Endothelial cell of umbilical vein (primary cell): ENCODE data around the gene CSN1S1. TPM values are rescaled to one million over a fixed set of nuclear protein-coding genes. Genes with fewer than 3 reads are reported as not detected.

ENCODE experiments used
- BruUV-seq: library from RNA; stranded (reverse); fragments of 400-500 nt; replicated peaks from 2 replicates; lab custom pipeline; 2021; lab: Mats Ljungman, UMichigan
- CTCF ChIA-PET: fragments of 300-600, 350-600 bp; sonication (Branson Sonifier 250); formaldehyde crosslinking; loops from one replicate; lab custom pipeline; 2021; ENCODE audit warnings: antibody characterized with exemption, inconsistent platforms; lab: Charles Lee
- POLR2A ChIA-PET: fragments of 300-600, 350-600 bp; sonication (Branson Sonifier 250); formaldehyde crosslinking; loops from one replicate; lab custom pipeline; 2021; ENCODE audit warnings: antibody characterized with exemption, inconsistent platforms; lab: Charles Lee
- DNase-seq: peaks from one replicate; pipeline ENCODE4 v3.0.0-alpha.2; 2011; ENCODE audit warnings: low read depth, low spot score
- FAIRE-seq: peaks from 2 replicates; lab custom pipeline; 2011; peaks lifted over from hg19 to GRCh38; lab: Jason Lieb, UNC
- H2AFZ ChIP-seq: 2 replicates; pipeline ENCODE4 v1.6.0; 2012; ENCODE audit warnings: low read depth, low read length, control low read depth, inconsistent platforms
- H3K27ac ChIP-seq: 2 replicates; pipeline ENCODE4 v1.5.1; 2011; ENCODE audit warnings: low read depth, mild to moderate bottlenecking, control low read depth, low read length, moderate library complexity; ENCODE audit not compliant: insufficient read depth
- H3K27me3 ChIP-seq, 2 experiments: 2 replicates each; pipeline versions ENCODE4 v1.6.0 to v1.6.1; 2011; ENCODE audit warnings: low read length in 2 of 2, mixed read lengths in 1 of 2; ENCODE audit not compliant: control insufficient read depth in 2 of 2, insufficient read depth in 2 of 2
- H3K36me3 ChIP-seq, 2 experiments: 2 replicates in 1 of 2; 3 replicates in 1 of 2; pipeline ENCODE4 v1.5.1; 2011; ENCODE audit warnings: low read length in 2 of 2, mild to moderate bottlenecking in 1 of 2, moderate library complexity in 1 of 2; ENCODE audit not compliant: control insufficient read depth in 2 of 2, insufficient read depth in 2 of 2; ENCODE audit errors: extremely low read depth in 1 of 2
- H3K4me1 ChIP-seq: 3 replicates; pipeline ENCODE4 v1.5.1; 2011; ENCODE audit warnings: mild to moderate bottlenecking, low read length; ENCODE audit not compliant: control insufficient read depth, insufficient read depth; ENCODE audit errors: extremely low read depth
- H3K4me2 ChIP-seq: 2 replicates; pipeline ENCODE4 v1.6.1; 2011; ENCODE audit warnings: low read length, control low read depth, mixed read lengths; ENCODE audit not compliant: insufficient read depth
- H3K4me3 ChIP-seq, 3 experiments: fragments of 200-600 bp in 1 of 3; sonication (generic), shearing (Covaris generic) in 1 of 3; replicated peaks in 1 of 3; 2 replicates each; pipeline ENCODE4 v1.5.1; 2011 to 2016; ENCODE audit warnings: control low read depth in 3 of 3, low read length in 3 of 3, mild to moderate bottlenecking in 2 of 3, inconsistent platforms in 1 of 3, low read depth in 1 of 3, moderate library complexity in 1 of 3; ENCODE audit not compliant: insufficient read depth in 1 of 3
- H3K79me2 ChIP-seq: 2 replicates; pipeline ENCODE4 v1.6.0; 2012; ENCODE audit warnings: low read length, inconsistent platforms; ENCODE audit not compliant: control insufficient read depth, insufficient read depth
- H3K9ac ChIP-seq: replicated peaks from 2 replicates; pipeline ENCODE3; 2011; ENCODE audit warnings: low read length, control low read depth; ENCODE audit not compliant: insufficient read depth; ENCODE audit errors: extremely low read depth
- H3K9me1 ChIP-seq: replicated peaks from 3 replicates; pipeline ENCODE4 v1.6.0; 2011; ENCODE audit warnings: mild to moderate bottlenecking, low read length; ENCODE audit not compliant: control insufficient read depth, insufficient read depth; ENCODE audit errors: extremely low read depth
- H3K9me3 ChIP-seq: replicated peaks from 2 replicates; pipeline ENCODE4 v1.5.1; 2012; ENCODE audit warnings: low read length, inconsistent platforms; ENCODE audit not compliant: control insufficient read depth, insufficient read depth
- H4K20me1 ChIP-seq: replicated peaks from 2 replicates; pipeline ENCODE3; 2011; ENCODE audit warnings: mild to moderate bottlenecking, low read length; ENCODE audit not compliant: control insufficient read depth, insufficient read depth; ENCODE audit errors: extremely low read depth
- EZH2 ChIP-seq: IDR thresholded peaks from 2 replicates; pipeline ENCODE4 v1.6.1; 2012; ENCODE audit warnings: borderline replicate concordance, low read depth, mild to moderate bottlenecking, moderate library complexity, low read length, inconsistent platforms; ENCODE audit not compliant: severe bottlenecking
- FOS ChIP-seq: IDR thresholded peaks from 2 replicates; pipeline ENCODE4 v1.6.1; 2011; ENCODE audit warnings: mild to moderate bottlenecking, low read length, moderate library complexity, borderline replicate concordance; ENCODE audit not compliant: insufficient read depth
- GATA2 ChIP-seq: IDR thresholded peaks from 2 replicates; pipeline ENCODE4 v1.7.0; 2011; ENCODE audit warnings: low read depth, mild to moderate bottlenecking, moderate library complexity, mixed read lengths, low read length; ENCODE audit not compliant: insufficient read length, insufficient read depth
- JUN ChIP-seq: IDR thresholded peaks from 2 replicates; pipeline ENCODE4 v1.6.1; 2011; ENCODE audit warnings: borderline replicate concordance, low read depth; ENCODE audit not compliant: insufficient read length, insufficient read depth
- MYC ChIP-seq: IDR thresholded peaks from one replicate; pipeline ENCODE4 v1.6.1; 2011; ENCODE audit warnings: mild to moderate bottlenecking, low read depth, low read length
- POLR2A ChIP-seq: IDR thresholded peaks from 2 replicates; pipeline ENCODE4 v1.6.1; 2012; ENCODE audit warnings: low read depth, mild to moderate bottlenecking, control low read depth, low read length
- POLR2AphosphoS5 ChIP-seq: IDR thresholded peaks from 2 replicates; pipeline ENCODE4 v1.6.1; 2012; ENCODE audit warnings: low read depth, mild to moderate bottlenecking, control low read depth, low read length, moderate library complexity; ENCODE audit not compliant: insufficient read depth
- dilution Hi-C: fragments of 300-500 bp; cut with MboI; formaldehyde crosslinking; loops from one replicate; pipeline ENCODE4 v1.15.0; 2019; ENCODE audit warnings: low sequenced_read_pairs; ENCODE audit not compliant: extremely low pct_ligation_motif_present
- intact Hi-C: fragments of 100-400 bp; cut with micrococcal nuclease; formaldehyde crosslinking; loops from one replicate; pipeline ENCODE4 v1.10.0; 2022
- polyA plus RNA-seq, 4 experiments: library from polyadenylated mRNA; depleted of rRNA in 3 of 4; stranded (reverse) in 3 of 4; unstranded in 1 of 4; fragments of >200 nt; gene quantifications; 2 replicates each; pipeline versions ENCODE4 v1.2.1 to v1.2.3, GENCODE V29; 2011 to 2012; ENCODE audit warnings: missing spikeins in 1 of 4
- total RNA-seq: library from RNA; stranded (reverse); gene quantifications from 2 replicates; pipeline ENCODE4 v1.2.3, GENCODE V29; 2021
- TF ChIP-seq, protein P1 (sequence below), 2 donors: IDR thresholded peaks; 1 replicate in 1 of 2; 2 replicates in 1 of 2; pipeline ENCODE4 v1.5.1; 2011; ENCODE audit warnings: low read length in 2 of 2, mild to moderate bottlenecking in 2 of 2, moderate library complexity in 2 of 2, control low read depth in 1 of 2, inconsistent platforms in 1 of 2, low read depth in 1 of 2; ENCODE audit not compliant: insufficient read depth in 1 of 2; ENCODE audit errors: extremely low read depth in 1 of 2
- TF ChIP-seq, protein P2 (sequence below): IDR thresholded peaks from 2 replicates; pipeline ENCODE4 v1.6.1; 2011; ENCODE audit not compliant: insufficient read depth, insufficient read length

The CSN1S1 gene
- total and polyA plus RNA-seq, 2 donors (not counting 3 experiments of a cell fraction or from before 2014, with no cell fraction given): not detected

DNA sequence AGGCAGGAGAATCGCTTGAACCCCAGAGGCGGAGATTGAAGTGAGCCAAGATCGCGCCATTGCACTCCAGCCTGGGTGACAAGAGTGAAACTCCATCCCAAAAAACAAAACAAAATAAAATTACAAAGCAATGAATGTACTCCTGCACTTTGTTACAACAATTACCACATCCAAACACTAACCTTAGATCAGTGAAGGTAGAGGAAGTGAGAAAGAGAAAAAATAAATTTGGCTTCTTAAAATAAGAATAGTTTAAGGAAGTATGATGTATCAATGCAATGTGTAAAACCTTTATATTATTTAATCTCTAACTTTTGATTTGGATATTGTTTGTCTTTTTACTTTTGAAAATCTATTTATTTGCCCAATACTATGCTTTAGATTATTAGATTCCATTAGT, 21.7 kb upstream of the CSN1S1 start:
- CTCF ChIA-PET: no interaction called here
- DNase-seq (no peak), FAIRE-seq (no peak)
- Histone ChIP-seq H3K9me1 (no peaks in the 10 kb centered on the region), H2AFZ (no peak overlapping the region), H3K27me3 (no peaks in the 10 kb centered on the region), H3K4me2 (no peak overlapping the region), H3K79me2 (no peaks in the 10 kb centered on the region), H4K20me1 (no peaks in the 10 kb centered on the region), H3K9ac (no peak overlapping the region), H3K4me1 (no peaks in the 10 kb centered on the region), H3K27ac (no peak overlapping the region), H3K4me3 (no peak overlapping the region), H3K36me3 (no peaks in the 10 kb centered on the region), H3K9me3 (no peaks in the 10 kb centered on the region)
- TF ChIP-seq POLR2AphosphoS5: no peak
- TF ChIP-seq POLR2A: no peak
- TF ChIP-seq, protein P1, sequence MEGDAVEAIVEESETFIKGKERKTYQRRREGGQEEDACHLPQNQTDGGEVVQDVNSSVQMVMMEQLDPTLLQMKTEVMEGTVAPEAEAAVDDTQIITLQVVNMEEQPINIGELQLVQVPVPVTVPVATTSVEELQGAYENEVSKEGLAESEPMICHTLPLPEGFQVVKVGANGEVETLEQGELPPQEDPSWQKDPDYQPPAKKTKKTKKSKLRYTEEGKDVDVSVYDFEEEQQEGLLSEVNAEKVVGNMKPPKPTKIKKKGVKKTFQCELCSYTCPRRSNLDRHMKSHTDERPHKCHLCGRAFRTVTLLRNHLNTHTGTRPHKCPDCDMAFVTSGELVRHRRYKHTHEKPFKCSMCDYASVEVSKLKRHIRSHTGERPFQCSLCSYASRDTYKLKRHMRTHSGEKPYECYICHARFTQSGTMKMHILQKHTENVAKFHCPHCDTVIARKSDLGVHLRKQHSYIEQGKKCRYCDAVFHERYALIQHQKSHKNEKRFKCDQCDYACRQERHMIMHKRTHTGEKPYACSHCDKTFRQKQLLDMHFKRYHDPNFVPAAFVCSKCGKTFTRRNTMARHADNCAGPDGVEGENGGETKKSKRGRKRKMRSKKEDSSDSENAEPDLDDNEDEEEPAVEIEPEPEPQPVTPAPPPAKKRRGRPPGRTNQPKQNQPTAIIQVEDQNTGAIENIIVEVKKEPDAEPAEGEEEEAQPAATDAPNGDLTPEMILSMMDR (IDR thresholded peaks at IDR 0.05; ENCODE audit: extremely low read depth in 1 of 2, insufficient read depth in 1 of 2, low read depth in 1 of 2, low read length in 2 of 2): no peak
- TF ChIP-seq JUN: no peak
- no peak for TF ChIP-seq MYC
- no peak for TF ChIP-seq GATA2
- no peak for TF ChIP-seq EZH2
- TF ChIP-seq, protein P2, sequence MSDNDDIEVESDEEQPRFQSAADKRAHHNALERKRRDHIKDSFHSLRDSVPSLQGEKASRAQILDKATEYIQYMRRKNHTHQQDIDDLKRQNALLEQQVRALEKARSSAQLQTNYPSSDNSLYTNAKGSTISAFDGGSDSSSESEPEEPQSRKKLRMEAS: no peak
- TF ChIP-seq FOS: no peak
- intact Hi-C loops: no loop called here
- POLR2A ChIA-PET: no interaction called here
- dilution Hi-C loops: no loop called here
- BruUV-seq: no TSS peak
